ENCODE measurements around the gene EPHX1.

DNA sequence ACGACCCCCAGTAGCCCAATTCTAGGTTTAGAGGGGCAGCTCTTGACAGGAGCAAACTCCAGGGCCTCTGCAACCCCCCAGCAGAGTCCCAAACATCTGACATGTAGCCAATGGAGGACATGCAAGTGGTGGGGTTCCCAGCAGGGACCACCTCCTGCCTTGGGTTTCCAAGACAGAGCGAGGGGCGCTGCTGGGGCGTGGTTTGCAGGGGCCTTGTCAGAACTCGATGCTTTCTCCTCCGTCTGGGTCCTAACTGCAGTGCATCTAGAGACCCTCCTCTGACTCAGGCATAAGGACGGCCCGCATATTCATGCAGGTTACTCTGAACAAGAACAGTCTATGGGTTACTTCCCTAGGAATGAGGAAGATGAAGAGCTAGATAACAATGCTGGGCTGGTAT lies 17.2 kb downstream of the EPHX1 start:
- TF ChIP-seq, protein P1, sequence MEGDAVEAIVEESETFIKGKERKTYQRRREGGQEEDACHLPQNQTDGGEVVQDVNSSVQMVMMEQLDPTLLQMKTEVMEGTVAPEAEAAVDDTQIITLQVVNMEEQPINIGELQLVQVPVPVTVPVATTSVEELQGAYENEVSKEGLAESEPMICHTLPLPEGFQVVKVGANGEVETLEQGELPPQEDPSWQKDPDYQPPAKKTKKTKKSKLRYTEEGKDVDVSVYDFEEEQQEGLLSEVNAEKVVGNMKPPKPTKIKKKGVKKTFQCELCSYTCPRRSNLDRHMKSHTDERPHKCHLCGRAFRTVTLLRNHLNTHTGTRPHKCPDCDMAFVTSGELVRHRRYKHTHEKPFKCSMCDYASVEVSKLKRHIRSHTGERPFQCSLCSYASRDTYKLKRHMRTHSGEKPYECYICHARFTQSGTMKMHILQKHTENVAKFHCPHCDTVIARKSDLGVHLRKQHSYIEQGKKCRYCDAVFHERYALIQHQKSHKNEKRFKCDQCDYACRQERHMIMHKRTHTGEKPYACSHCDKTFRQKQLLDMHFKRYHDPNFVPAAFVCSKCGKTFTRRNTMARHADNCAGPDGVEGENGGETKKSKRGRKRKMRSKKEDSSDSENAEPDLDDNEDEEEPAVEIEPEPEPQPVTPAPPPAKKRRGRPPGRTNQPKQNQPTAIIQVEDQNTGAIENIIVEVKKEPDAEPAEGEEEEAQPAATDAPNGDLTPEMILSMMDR (IDR thresholded peaks at IDR 0.05): no peak
- no peak for TF ChIP-seq POLR2A (IDR thresholded peaks at IDR 0.05)

Measured in Peyer's patch (tissue), 4 donors.